Activated CD4-positive, CD25-positive, alpha-beta regulatory T cell treated with anti-CD3 and anti-CD28 coated beads, Interleukin-2, amount 50 U/mL, for 24 hours (primary cell): ENCODE results near the gene H2BK1.

Experiments used
- ATAC-seq, 2 donors: fragments of 150-1000 bp; cut with Tn5 transposase; one replicate each; pipeline ENCODE4 v1.10.0; 2021; ENCODE audit warnings: mild to moderate bottlenecking in 1 of 2, moderate library complexity in 1 of 2

H2BK1 gene

DNA sequence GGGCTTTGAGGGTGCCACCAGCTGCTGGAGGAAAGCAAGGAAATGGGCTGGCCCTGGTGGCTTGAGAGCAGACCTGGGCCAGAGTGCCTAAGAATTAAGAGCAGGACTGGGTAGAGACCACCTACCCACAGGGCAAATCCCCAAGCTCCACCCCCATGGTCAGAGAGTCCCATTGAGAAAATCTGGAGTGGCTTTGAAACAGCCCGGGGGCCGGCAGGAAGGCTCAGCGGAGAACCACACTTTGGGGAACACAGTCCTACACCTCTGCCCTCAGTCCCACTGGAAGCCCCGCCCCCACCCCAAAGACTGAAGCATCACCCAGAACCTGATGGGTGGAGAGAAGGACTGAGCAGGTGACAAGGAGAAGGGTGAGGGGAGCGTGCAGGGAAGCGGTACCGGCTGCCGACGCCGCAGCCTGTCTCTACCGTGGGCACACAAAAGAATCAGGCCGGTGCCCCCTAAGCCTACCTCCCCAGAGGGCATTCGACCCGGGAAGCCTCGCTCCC lies 34.6 kb upstream of the H2BK1 start:
- no peak for ATAC-seq

- no peak for ATAC-seq
Measured at GRCh38 chr7:151244196-151244840, 34.0 kb upstream of the H2BK1 start.

DNA sequence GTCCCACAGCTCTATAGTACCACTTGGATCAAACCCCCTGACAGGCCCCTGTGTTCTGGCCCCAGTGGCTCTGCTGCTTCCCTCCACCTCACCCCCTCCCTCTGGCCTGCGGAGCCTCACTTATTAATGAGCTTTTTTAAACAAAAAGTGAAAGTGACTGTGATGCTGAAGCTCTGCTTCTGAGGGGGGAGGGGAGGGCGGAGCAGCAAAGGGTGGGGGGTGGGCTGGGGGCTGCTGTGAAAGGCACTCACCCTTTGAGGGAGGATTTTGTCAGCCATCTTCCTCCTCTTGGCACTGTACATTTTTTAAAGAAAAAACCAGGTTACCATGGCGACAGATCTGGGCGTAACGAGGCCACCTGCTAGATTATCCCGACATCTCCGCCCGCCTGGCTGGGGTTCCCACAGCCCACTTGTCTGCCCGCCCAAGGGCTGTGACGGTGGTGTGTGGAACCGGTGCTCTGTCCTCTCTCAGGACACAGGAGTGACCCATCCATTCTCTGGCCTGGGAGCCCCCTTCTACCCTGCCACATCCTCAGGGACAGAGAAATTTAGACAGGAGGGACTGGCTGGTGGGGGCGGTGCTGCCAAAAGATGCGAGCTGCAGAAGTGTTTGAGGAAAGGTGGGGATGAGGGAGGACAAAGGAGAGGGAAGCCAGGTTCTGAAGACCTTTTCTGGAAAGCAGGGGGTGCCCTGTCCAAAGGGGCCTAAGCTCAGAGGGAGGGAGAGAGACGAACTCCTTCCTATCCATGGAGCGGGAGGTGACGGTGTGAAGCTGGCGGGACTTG lies 33.3 kb upstream of the H2BK1 start:
- peak in 1 of 2 donors; percentile 31 for ATAC-seq

DNA sequence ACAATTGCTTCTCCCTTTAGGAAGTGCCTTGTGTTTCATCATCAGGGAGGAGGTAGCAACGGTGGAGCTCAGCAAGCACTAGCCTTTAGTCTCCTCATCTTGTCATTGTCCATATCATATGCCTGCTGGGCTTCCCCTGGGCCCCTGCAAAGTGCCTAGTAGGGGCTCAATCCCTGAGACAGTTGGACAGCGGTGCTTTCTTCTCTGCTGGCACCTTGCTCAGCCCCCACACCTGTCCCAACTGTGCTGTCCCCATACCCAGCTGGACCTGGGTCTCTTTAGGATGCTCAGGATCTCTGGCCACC lies 32.7 kb upstream of the H2BK1 start:
- no peak for ATAC-seq

DNA sequence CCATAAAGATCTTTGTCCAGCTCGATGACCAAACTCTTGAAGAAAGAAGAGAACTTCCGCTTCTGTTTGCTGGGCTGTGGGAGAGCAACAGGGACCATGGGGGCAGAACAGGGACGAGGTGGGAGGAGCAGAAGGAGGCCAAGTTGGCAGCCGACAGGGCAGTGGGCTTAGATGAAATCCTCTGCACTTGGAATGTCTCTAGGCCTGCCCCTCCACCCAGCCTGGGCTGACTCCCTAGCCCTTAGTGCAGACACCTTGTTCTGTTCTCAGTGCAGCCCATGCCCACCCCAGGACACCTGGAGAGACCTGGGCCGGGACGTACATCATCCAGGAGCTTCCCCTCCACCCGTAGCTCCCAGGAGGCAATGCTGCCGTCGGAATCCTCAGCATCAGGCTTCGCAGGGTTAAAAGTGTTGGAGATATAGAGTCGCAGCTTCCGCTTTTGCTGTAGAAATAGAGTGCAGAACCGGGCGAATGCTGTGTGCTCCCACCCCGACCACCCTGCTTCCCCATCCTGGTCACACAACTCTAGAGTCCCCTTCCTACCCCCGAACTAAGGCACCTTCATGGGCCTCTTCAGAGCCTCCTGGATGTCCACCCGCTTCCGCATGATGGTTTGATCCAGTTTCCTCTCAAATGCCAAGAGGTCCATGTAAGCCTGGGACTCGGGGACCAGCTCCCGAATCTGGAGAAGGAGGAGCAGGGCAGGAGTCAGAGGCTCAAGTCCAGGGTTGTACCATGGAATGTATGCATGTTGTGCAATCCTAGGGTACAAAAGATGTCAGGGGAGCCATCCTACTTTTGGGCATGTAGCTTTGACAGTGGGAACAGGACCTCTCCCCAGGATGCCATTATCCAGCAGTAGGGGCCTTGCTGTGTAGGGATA lies 32.1 kb upstream of the H2BK1 start:
- ATAC-seq = no peak

DNA sequence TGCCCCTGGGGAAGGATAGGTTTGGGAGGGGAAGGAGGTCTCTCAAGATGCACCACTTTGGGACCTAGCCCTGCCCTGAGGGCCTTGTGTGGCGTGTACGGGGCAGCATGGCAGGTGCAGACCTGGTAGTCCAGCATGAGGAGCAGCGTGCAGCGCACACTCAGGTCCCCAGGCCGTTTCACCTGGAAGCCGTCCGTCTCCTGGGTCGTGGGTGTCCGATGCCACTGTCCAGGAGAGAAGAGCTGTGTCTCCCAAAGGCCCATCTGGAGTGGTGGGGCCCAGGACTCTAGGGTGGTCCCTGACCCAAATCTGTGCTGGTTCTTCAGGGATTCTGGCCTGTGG lies 31.4 kb upstream of the H2BK1 start:
- ATAC-seq = no peak

DNA sequence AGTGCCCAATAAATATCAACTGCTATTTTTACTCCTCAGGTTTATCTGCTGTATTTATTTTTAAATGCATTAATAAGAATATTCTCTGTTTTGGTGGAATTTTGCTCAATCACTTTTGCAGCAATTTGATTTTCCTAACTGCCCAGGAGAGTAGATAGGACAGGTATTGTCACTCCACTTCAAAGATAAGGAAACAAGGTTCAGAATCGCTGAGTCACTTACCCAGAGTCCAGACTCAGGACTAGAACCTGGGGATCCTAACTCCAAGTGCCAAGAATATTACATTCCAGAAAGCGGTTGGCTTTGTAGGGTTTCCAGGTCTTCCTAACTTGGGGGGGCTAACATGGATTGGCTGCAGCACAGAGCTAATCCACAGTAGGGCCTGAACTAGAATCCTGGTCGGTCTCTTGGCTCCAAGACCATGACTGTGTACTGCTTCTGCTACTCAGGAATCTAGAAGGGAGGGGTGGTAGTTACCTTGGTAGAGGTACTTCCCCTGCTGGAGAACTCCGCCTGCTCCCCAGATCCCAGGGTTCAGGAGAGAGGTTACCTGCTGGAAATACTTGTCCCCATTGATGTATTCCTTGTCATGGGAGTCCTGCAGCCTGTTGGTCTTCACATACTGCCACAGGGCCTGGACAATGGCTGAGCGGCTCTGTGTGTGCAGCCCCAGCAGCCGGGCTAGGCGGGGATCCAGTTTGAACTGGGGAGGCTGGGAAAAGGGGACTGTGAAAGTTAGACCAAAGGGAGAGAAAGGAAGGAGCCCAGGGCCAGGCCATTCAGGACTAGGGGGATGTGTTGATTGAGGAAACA lies 30.9 kb upstream of the H2BK1 start:
- ATAC-seq = no peak

DNA sequence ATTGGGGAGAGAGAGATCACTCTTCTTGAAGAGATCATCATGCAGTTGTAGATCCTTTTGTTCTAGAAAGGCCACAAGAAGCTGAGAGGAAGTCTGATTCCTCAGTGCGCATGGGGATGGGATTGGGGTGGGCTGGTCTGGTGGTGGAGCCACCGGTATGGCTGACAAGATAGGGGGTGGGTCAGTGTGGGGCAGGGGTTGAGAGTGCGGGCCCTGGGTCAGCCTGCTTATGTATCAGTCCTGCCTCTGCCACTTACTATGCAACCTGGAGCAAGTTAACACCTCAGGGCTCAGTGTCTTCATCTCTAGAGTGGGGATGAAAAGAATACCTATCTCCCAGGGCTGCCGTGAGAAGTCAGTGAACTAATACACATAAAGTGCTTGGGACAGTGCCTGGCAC lies 30.2 kb upstream of the H2BK1 start:
- ATAC-seq = no peak

- no peak for ATAC-seq
Measured at GRCh38 chr7:151239837-151240459, 29.7 kb upstream of the H2BK1 start.

- ATAC-seq = no peak
Measured at GRCh38 chr7:151238924-151239836, 28.9 kb upstream of the H2BK1 start.

DNA sequence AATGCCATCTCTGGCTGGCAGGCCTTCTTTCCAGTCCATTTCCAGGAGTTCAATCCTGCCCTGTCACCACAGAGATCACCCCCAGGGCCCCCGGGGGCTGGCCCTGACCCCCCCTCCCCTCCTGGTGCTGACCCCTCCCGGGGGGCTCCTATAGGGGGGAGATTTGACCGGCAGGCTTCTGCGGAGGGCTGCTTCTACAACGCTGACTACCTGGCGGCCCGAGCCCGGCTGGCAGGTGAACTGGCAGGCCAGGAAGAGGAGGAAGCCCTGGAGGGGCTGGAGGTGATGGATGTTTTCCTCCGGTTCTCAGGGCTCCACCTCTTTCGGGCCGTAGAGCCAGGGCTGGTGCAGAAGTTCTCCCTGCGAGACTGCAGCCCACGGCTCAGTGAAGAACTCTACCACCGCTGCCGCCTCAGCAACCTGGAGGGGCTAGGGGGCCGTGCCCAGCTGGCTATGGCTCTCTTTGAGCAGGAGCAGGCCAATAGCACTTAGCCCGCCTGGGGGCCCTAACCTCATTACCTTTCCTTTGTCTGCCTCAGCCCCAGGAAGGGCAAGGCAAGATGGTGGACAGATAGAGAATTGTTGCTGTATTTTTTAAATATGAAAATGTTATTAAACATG lies 28.0 kb upstream of the H2BK1 start:
- ATAC-seq = no peak

DNA sequence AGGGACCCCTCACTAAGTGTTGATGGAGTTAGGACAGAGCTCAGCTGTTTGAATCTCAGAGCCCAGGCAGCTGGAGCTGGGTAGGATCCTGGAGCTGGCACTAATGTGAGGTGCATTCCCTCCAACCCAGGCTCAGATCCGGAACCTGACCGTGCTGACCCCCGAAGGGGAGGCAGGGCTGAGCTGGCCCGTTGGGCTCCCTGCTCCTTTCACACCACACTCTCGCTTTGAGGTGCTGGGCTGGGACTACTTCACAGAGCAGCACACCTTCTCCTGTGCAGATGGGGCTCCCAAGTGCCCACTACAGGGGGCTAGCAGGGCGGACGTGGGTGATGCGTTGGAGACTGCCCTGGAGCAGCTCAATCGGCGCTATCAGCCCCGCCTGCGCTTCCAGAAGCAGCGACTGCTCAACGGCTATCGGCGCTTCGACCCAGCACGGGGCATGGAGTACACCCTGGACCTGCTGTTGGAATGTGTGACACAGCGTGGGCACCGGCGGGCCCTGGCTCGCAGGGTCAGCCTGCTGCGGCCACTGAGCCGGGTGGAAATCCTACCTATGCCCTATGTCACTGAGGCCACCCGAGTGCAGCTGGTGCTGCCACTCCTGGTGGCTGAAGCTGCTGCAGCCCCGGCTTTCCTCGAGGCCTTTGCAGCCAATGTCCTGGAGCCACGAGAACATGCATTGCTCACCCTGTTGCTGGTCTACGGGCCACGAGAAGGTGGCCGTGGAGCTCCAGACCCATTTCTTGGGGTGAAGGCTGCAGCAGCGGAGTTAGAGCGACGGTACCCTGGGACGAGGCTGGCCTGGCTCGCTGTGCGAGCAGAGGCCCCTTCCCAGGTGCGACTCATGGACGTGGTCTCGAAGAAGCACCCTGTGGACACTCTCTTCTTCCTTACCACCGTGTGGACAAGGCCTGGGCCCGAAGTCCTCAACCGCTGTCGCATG lies 27.2 kb upstream of the H2BK1 start:
- ATAC-seq = no peak

GRCh38 chr7:151236406-151236805 lies 26.1 kb upstream of the H2BK1 start:
- no peak for ATAC-seq

DNA sequence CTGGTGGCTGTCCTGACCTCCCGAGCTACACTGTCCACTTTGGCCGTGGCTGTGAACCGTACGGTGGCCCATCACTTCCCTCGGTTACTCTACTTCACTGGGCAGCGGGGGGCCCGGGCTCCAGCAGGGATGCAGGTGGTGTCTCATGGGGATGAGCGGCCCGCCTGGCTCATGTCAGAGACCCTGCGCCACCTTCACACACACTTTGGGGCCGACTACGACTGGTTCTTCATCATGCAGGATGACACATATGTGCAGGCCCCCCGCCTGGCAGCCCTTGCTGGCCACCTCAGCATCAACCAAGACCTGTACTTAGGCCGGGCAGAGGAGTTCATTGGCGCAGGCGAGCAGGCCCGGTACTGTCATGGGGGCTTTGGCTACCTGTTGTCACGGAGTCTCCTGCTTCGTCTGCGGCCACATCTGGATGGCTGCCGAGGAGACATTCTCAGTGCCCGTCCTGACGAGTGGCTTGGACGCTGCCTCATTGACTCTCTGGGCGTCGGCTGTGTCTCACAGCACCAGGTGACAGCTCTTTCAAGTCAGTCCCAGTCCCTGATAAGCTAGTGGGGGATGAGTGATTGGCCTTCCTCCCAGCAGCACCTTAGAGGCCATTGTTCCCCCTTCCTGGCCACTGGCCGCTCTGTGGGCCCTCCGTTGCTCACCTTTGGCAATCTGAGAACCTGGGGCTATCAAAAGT lies 25.0 kb upstream of the H2BK1 start:
- ATAC-seq = no peak

DNA sequence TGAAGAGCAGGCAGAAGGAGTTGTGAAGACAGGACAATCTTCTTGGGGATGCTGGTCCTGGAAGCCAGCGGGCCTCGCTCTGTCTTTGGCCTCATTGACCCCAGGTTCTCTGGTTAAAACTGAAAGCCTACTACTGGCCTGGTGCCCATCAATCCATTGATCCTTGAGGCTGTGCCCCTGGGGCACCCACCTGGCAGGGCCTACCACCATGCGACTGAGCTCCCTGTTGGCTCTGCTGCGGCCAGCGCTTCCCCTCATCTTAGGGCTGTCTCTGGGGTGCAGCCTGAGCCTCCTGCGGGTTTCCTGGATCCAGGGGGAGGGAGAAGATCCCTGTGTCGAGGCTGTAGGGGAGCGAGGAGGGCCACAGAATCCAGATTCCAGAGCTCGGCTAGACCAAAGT lies 23.5 kb upstream of the H2BK1 start:
- ATAC-seq = no peak

DNA sequence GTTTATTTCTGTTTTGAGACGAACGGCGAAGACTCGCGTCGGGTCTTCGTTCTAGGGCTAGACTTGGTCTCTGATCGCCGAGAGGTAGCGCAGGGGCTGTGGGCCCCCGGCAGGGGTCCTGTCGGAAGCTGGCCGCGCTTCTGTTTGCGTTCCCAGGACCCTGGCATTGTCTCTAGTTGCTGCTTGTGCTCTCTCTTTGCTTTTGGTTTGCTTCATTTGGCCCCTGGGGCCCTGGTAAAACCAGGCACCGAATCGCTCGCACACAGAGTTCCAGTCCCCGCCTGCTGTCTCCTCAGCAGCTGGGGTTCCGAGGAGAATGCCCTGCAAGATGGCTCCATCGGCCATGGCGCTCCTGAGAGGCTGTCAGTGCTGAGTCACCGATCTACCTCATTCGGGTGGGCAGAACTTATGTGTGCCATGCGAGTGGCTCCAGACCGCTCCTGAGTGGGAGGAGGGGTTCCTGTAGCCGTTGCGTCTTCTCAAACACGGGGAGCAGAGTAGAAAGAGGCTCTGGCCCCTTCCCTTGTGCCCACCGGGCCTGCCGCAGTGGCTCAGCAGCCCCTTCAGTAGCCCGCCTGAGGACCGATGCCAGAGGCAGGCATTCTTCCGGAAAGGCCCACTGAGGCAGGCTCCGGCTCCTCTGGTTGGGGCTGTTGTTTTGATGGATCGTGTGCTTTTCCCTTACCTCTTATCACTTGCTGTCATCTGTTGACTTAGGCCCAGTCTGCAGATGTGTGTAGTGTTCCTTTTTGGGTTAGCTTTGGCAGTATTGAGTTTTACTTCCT lies 22.8 kb upstream of the H2BK1 start:
- ATAC-seq = peak; percentile 89 to 90

GRCh38 chr7:151232091-151232916 lies 22.0 kb upstream of the H2BK1 start, which contains the start of gene CHPF2:
TSS of gene CHPF2 (plus strand) at chr7:151232483. CDS start at chr7:151234012, 1,529 bp downstream.
- peak; percentile 92 to 94 for ATAC-seq
